PFSK-1 (cell line): ENCODE data around the gene CNTNAP2.

ENCODE experiments used
- POLR2AphosphoS5 ChIP-seq: IDR thresholded peaks from 2 replicates; pipeline ENCODE4 v1.6.1; 2012; ENCODE audit warnings: low read depth, mild to moderate bottlenecking, control low read depth, low read length, moderate library complexity
- SIN3A ChIP-seq: IDR thresholded peaks from 2 replicates; pipeline ENCODE4 v1.6.1; 2012; ENCODE audit warnings: mild to moderate bottlenecking, low read length, moderate library complexity, borderline replicate concordance; ENCODE audit not compliant: insufficient read depth

- TF ChIP-seq POLR2AphosphoS5 (no peak), SIN3A (no peak)
These were observed 383.4 kb downstream of the CNTNAP2 start for GRCh38 chr7:146499970-146500369.
